Left ventricle myocardium inferior (tissue), 1 donor: ENCODE measurements around the gene ESAM. TPM values are rescaled to one million over a fixed set of nuclear protein-coding genes. Genes with fewer than 3 reads are reported as not detected.

Experiments
- DNase-seq: peaks from one replicate; pipeline ENCODE4 v3.0.0-alpha.2; 2020
- H3K27ac ChIP-seq: fragments of 200-600 bp; replicated peaks from 2 replicates; pipeline ENCODE4 v1.8.0; 2021
- H3K27me3 ChIP-seq: fragments of 200-600 bp; 2 replicates; pipeline ENCODE4 v1.8.0; 2021; ENCODE audit warnings: low read depth
- H3K36me3 ChIP-seq: fragments of 200-600 bp; 2 replicates; pipeline ENCODE4 v1.8.0; 2021
- H3K4me1 ChIP-seq: fragments of 200-600 bp; 2 replicates; pipeline ENCODE4 v1.8.0; 2021
- H3K4me3 ChIP-seq: fragments of 200-600 bp; 2 replicates; pipeline ENCODE4 v1.8.0; 2021; ENCODE audit warnings: mild to moderate bottlenecking, moderate library complexity
- H3K9me3 ChIP-seq: fragments of 200-600 bp; replicated peaks from 2 replicates; pipeline ENCODE4 v1.8.0; 2021
- intact Hi-C: fragments of 100-400 bp; cut with micrococcal nuclease; formaldehyde crosslinking; loops from one replicate; pipeline ENCODE4 v1.11.0; 2022
- total RNA-seq: library from RNA; stranded (reverse); fragmentation: NEBNext Ultra II Directional; extraction: Animal tissue kit (Norgen Biotek cat#: 25700); gene quantifications from one replicate; pipeline ENCODE4 v1.2.1, GENCODE V29; 2021
- TF ChIP-seq, protein P1 (sequence below): fragments of 200-600 bp; IDR thresholded peaks from 2 replicates; pipeline ENCODE4 v1.8.0; 2021; ENCODE audit warnings: antibody characterized with exemption, mild to moderate bottlenecking, borderline replicate concordance
- donor health status: DM: no; HTN: yes; CAD: no; lungs with severe emphysema.

Gene ESAM
- total RNA-seq, 1 donor from 2014 or later: 40.0 TPM

DNA sequence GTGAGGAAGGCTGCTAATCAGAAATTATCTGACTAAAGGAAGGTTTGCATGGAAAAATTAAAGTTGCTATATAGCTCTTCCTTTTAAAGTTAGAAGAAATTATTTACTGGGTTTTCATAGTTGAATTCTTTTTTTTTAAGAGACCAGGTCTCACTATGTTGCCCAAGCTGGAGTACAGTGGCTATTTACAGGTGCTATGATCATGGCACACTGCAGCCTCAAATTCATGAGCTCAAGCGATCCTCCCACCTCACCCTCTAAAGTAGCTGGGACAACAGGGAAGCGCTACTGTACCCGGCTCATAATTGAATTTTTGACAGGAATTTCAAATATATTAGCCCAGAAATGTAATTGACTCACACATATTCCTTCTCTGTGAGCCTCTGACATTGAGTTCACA is 34.2 kb upstream of the ESAM start:
- H3K4me1 ChIP-seq: peaks cover 68% of the 10 kb centered on the region
- no peaks in the 10 kb centered on the region for H3K9me3 ChIP-seq
- no peak for DNase-seq
- intact Hi-C loops: no loop called here
- H3K27me3 ChIP-seq: no peaks in the 10 kb centered on the region
- no peaks in the 10 kb centered on the region for H3K36me3 ChIP-seq
- TF ChIP-seq, protein P1, sequence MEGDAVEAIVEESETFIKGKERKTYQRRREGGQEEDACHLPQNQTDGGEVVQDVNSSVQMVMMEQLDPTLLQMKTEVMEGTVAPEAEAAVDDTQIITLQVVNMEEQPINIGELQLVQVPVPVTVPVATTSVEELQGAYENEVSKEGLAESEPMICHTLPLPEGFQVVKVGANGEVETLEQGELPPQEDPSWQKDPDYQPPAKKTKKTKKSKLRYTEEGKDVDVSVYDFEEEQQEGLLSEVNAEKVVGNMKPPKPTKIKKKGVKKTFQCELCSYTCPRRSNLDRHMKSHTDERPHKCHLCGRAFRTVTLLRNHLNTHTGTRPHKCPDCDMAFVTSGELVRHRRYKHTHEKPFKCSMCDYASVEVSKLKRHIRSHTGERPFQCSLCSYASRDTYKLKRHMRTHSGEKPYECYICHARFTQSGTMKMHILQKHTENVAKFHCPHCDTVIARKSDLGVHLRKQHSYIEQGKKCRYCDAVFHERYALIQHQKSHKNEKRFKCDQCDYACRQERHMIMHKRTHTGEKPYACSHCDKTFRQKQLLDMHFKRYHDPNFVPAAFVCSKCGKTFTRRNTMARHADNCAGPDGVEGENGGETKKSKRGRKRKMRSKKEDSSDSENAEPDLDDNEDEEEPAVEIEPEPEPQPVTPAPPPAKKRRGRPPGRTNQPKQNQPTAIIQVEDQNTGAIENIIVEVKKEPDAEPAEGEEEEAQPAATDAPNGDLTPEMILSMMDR: no peak
- no peak overlapping the region for H3K27ac ChIP-seq
- H3K4me3 ChIP-seq: no peak overlapping the region

DNA sequence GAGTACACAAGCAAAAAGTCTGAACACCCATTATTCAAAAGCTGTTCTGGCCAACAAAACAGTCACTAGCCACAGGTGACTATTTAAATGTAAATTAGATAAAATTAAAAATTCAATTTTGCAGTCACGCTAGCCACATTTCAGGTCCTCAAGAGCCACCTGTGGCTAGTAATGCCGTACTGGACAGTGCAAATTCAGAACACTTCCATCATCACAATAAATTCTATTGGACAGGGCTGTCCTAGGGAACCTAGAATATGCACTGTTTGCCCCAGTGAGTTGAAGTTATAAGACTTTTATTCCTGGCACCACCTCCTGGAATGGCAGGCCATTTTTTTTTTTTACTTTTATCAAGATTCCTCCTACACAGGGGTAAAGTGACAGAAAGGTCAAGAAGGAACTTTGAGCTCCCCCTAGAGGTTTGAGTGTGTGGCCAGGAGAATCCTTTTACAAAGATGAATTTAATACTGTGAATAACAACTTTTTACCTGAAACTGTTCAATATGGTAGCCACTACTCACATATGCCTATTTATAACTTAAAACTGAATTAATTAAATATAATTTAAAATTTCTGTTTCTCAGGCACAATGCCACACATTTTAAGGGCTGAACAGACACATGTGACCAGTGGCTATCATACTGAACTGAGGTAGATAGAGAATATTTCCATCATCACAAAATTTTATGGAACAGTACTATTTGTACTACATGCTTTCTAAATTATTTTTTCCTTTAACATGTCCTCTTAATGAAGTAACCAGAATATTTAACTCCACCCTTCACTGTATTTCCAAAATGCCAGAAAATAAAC is 31.6 kb upstream of the ESAM start:
- Histone ChIP-seq H3K4me1 (peaks cover 42% of the 10 kb centered on the region), H3K27me3 (no peaks in the 10 kb centered on the region), H3K4me3 (no peak overlapping the region), H3K36me3 (no peaks in the 10 kb centered on the region), H3K27ac (no peak overlapping the region), H3K9me3 (no peaks in the 10 kb centered on the region)
- intact Hi-C loops: no loop called here
- TF ChIP-seq, protein P1: peak; percentile 71
- no peak for DNase-seq

DNA sequence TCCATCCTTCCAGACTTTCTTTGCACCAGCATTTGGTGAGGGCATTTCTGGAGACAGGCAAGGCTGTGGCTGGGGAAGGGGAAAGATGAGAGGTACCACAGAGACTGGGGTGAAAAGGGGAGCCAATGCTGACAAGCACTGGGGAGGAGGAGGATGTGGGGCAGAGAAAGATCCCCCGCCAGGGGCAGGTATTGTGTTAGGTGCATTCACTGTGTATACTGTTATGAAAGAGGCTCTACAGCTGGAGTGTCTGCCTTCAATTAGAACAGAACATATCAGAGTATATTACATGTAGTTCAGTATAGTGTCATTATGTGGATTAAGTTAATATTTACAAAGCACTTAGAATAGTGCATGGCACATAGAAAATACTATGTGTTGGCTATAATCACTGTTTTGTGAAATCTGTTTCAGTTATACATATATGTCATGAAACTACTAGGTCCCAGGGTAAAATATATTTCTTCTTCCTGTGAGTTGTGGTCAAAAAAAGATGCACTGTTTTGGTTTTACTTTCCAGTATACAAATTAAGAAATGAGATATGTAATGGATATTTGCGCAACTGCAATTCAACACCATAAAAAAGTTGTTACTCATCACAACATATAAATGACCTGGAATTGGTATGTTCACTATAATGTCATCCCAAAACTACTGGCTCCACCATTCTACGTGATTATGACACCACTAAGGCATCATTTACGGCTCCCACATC is 29.7 kb upstream of the ESAM start:
- Histone ChIP-seq H3K9me3 (no peaks in the 10 kb centered on the region), H3K27ac (no peak overlapping the region), H3K27me3 (no peaks in the 10 kb centered on the region), H3K4me3 (no peak overlapping the region), H3K36me3 (no peaks in the 10 kb centered on the region), H3K4me1 (peaks cover 23% of the 10 kb centered on the region)
- DNase-seq: no peak
- intact Hi-C loops: no loop called here
- TF ChIP-seq, protein P1: no peak

DNA sequence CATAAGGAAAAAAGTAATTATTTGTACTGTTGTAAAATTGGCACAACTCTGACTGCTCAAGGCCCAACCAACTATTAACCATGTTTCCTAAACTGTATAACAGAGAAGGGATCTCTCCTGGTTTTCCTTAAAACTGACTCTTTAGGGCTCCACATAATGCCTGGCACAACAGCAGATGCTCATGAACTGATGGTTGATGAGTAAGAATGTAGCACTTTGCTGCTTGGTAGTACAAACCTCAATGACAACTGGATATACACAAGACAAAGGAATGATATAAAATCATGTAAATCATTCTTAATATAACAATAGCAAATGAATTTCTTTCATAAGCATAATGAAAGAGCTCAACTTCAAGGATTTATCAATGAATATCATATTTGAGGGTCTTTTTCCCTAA is 26.4 kb upstream of the ESAM start:
- TF ChIP-seq, protein P1: no peak
- Histone ChIP-seq H3K9me3 (no peaks in the 10 kb centered on the region), H3K36me3 (no peaks in the 10 kb centered on the region), H3K27ac (no peak overlapping the region), H3K4me3 (no peak overlapping the region), H3K4me1 (peaks cover 13% of the 10 kb centered on the region), H3K27me3 (no peaks in the 10 kb centered on the region)
- DNase-seq: no peak
- intact Hi-C loops: no loop called here

DNA sequence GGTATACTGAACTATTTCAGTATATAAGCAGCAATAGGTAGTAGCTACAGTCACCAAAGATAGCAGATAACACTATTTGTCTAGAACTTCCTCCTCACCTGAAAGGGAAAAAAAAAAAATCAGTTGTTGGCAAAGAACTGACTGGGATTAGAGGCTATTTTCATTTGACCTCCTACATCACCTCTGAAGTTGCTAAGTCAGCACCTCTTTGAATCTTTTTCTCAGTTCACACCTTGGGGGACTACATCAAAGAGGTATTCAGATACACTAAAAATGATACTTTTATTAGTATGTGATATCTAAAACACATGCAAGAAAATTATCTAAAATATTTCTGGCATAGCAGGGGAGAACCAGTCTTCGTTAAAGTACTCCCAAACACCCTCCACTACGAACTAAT is 22.0 kb upstream of the ESAM start:
- TF ChIP-seq, protein P1: no peak
- H3K4me1 ChIP-seq: peaks cover 6% of the 10 kb centered on the region
- no peak overlapping the region for H3K27ac ChIP-seq
- peaks cover 3% of the 10 kb centered on the region for H3K36me3 ChIP-seq
- H3K9me3 ChIP-seq: no peaks in the 10 kb centered on the region
- DNase-seq: no peak
- intact Hi-C loops: no loop called here
- H3K4me3 ChIP-seq: no peak overlapping the region
- no peaks in the 10 kb centered on the region for H3K27me3 ChIP-seq
